A549 treated with GW870086 at 1 μM for 4 hours (cell line): Measurements from ENCODE around the gene RTKN2. TPM values are rescaled to one million over a fixed set of nuclear protein-coding genes. Genes with fewer than 3 reads are reported as not detected.

Source experiments
- total RNA-seq: library from RNA; stranded (reverse); fragments of 200-300 nt; extraction: Qiagen RNA extraction; gene quantifications from 5 replicates; pipeline ENCODE4 v1.2.3, GENCODE V29; 2022; ENCODE audit warnings: low read depth

RTKN2 gene
- 0.91 to 1.1 TPM (median 0.96 TPM) in 5 replicates for total RNA-seq

GRCh38 chr10:62268399-62269114 is at the start of gene RTKN2:
Gene RTKN2 (minus strand): TSS chr10:62268844. CDS start chr10:62268610, 234 bp downstream.

Other genes with a start within 250 kb of the RTKN2 start
- 0.82 to 1.5 TPM (median 1.2 TPM) in 5 replicates for gene ZNF365, start 105.5 kb upstream of the RTKN2 start, total RNA-seq